BLaER1 (cell line): ENCODE data around the gene SLPI.

Experiments
- H3K27ac ChIP-seq: shearing (Covaris generic); formaldehyde crosslinking; 2 replicates; pipeline ENCODE4 v1.8.1; 2022
- H3K27me3 ChIP-seq: shearing (Covaris generic); formaldehyde crosslinking; 2 replicates; pipeline ENCODE4 v1.8.1; 2022
- H3K36me3 ChIP-seq: shearing (Covaris generic); formaldehyde crosslinking; 2 replicates; pipeline ENCODE4 v1.8.1; 2022
- H3K4me1 ChIP-seq: shearing (Covaris generic); formaldehyde crosslinking; 2 replicates; pipeline ENCODE4 v1.8.1; 2022
- H3K4me2 ChIP-seq: shearing (Covaris generic); formaldehyde crosslinking; 2 replicates; pipeline ENCODE4 v1.8.1; 2022
- H3K4me3 ChIP-seq: shearing (Covaris generic); formaldehyde crosslinking; 2 replicates; pipeline ENCODE4 v1.8.1; 2022
- H3K9ac ChIP-seq: shearing (Covaris generic); formaldehyde crosslinking; 2 replicates; pipeline ENCODE4 v1.8.1; 2022
- H3K9me3 ChIP-seq: shearing (Covaris generic); formaldehyde crosslinking; 2 replicates; pipeline ENCODE4 v1.8.1; 2022
- H4K20me1 ChIP-seq: shearing (Covaris generic); formaldehyde crosslinking; 2 replicates; pipeline ENCODE4 v1.8.1; 2022
- Cebpa-rat ChIP-seq: shearing (Covaris generic); IDR thresholded peaks from 2 replicates; pipeline ENCODE4 v1.8.1; 2022

The SLPI gene

GRCh38 chr20:45279992-45280391 lies 25.6 kb upstream of the SLPI start:
- Histone ChIP-seq H3K27ac (no peak overlapping the region), H3K4me2 (no peak overlapping the region), H3K4me1 (0 out of 2 replicates have a peak, but pooled peaks cover 4% of the 10 kb centered on the region), H3K36me3 (no peaks in the 10 kb centered on the region), H3K9me3 (no peaks in the 10 kb centered on the region), H3K9ac (no peak overlapping the region), H4K20me1 (no peaks in the 10 kb centered on the region), H3K27me3 (no peaks in the 10 kb centered on the region), H3K4me3 (no peak overlapping the region)
- no peak for TF ChIP-seq Cebpa-rat

GRCh38 chr20:45275338-45275737 lies 21.0 kb upstream of the SLPI start:
- no peaks in the 10 kb centered on the region for H4K20me1 ChIP-seq
- H3K9me3 ChIP-seq = no peaks in the 10 kb centered on the region
- no peaks in the 10 kb centered on the region for H3K36me3 ChIP-seq
- H3K27ac ChIP-seq = no peak overlapping the region
- no peak for TF ChIP-seq Cebpa-rat
- H3K27me3 ChIP-seq = no peaks in the 10 kb centered on the region
- no peak overlapping the region for H3K4me3 ChIP-seq
- H3K9ac ChIP-seq = no peak overlapping the region
- H3K4me2 ChIP-seq = no peak overlapping the region
- H3K4me1 ChIP-seq = no peaks in the 10 kb centered on the region

DNA sequence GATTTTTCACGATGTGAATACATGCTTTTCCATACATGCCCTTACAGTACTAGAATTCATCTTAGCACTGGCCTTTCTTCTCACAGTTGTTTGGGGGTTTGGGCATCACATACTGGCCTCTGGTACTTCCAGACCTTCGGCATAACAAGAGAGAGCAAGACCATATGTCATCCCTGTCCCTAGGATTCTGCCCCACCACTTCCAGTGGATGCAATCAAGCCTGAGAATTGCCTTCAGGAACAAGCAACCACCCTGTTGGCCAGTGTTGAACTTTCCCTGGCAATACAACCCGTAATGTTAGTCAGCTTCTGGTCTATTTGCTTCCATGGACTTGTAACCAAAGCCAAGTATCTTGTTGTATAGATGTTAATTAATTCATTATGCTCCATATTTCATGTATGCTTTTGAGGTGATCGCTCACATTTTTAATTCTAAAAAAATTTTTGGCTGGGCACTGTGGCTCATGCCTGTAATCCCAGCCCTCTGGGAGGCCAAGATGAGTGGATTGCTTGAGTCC lies 15.4 kb upstream of the SLPI start:
- TF ChIP-seq Cebpa-rat = no peak
- Histone ChIP-seq H3K4me1 (no peaks in the 10 kb centered on the region), H4K20me1 (no peaks in the 10 kb centered on the region), H3K36me3 (no peaks in the 10 kb centered on the region), H3K27ac (no peak overlapping the region), H3K9me3 (no peaks in the 10 kb centered on the region), H3K4me3 (no peak overlapping the region), H3K9ac (no peak overlapping the region), H3K4me2 (no peak overlapping the region), H3K27me3 (no peaks in the 10 kb centered on the region)

- Histone ChIP-seq H3K4me1 (no peaks in the 10 kb centered on the region), H3K4me2 (no peak overlapping the region), H3K27me3 (no peaks in the 10 kb centered on the region), H3K36me3 (no peaks in the 10 kb centered on the region), H3K27ac (no peak overlapping the region), H3K9ac (no peak overlapping the region), H3K4me3 (no peak overlapping the region), H3K9me3 (no peaks in the 10 kb centered on the region), H4K20me1 (no peaks in the 10 kb centered on the region)
- TF ChIP-seq Cebpa-rat = no peak
These were observed 14.7 kb upstream of the SLPI start for GRCh38 chr20:45269056-45269455.

GRCh38 chr20:45268531-45268930 lies 14.2 kb upstream of the SLPI start:
- Histone ChIP-seq H3K9ac (no peak overlapping the region), H3K27ac (no peak overlapping the region), H3K4me3 (no peak overlapping the region), H3K36me3 (no peaks in the 10 kb centered on the region), H3K4me1 (no peaks in the 10 kb centered on the region), H3K9me3 (no peaks in the 10 kb centered on the region), H3K4me2 (no peak overlapping the region), H3K27me3 (no peaks in the 10 kb centered on the region), H4K20me1 (no peaks in the 10 kb centered on the region)
- no peak for TF ChIP-seq Cebpa-rat

DNA sequence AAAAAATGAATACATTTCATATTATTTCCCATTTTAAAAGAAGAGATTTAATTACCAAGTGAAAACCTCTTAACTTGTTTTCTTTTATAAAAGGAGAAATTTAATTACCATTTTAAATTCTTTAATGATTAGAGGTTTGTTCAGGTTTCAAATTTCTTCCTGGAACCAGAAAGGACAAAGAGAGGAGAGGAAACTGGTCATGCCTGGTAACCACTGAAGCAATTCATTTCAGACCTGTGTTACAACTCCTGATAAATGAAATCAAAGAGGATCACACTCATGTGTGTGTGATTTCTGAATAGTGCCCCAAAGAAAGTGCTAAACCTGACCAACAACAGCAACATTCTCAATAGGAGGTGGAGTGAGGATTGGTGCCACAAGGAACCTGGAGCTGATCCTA lies 12.6 kb upstream of the SLPI start:
- H3K36me3 ChIP-seq = no peaks in the 10 kb centered on the region
- H3K9ac ChIP-seq = no peak overlapping the region
- H4K20me1 ChIP-seq = no peaks in the 10 kb centered on the region
- H3K9me3 ChIP-seq = no peaks in the 10 kb centered on the region
- H3K4me3 ChIP-seq = no peak overlapping the region
- no peaks in the 10 kb centered on the region for H3K27me3 ChIP-seq
- H3K27ac ChIP-seq = no peak overlapping the region
- H3K4me1 ChIP-seq = no peaks in the 10 kb centered on the region
- TF ChIP-seq Cebpa-rat = no peak
- no peak overlapping the region for H3K4me2 ChIP-seq

GRCh38 chr20:45263556-45264266 lies 9.3 kb upstream of the SLPI start:
- H4K20me1 ChIP-seq = no peaks in the 10 kb centered on the region
- H3K27ac ChIP-seq = no peak overlapping the region
- H3K4me2 ChIP-seq = no peak overlapping the region
- H3K9ac ChIP-seq = no peak overlapping the region
- H3K4me3 ChIP-seq = no peak overlapping the region
- H3K9me3 ChIP-seq = no peaks in the 10 kb centered on the region
- TF ChIP-seq Cebpa-rat = no peak
- no peaks in the 10 kb centered on the region for H3K27me3 ChIP-seq
- H3K36me3 ChIP-seq = no peaks in the 10 kb centered on the region
- H3K4me1 ChIP-seq = no peaks in the 10 kb centered on the region

- Histone ChIP-seq H3K4me3 (no peak overlapping the region), H3K36me3 (no peaks in the 10 kb centered on the region), H3K27me3 (no peaks in the 10 kb centered on the region), H3K27ac (no peak overlapping the region), H3K9ac (no peak overlapping the region), H3K4me1 (no peaks in the 10 kb centered on the region), H3K9me3 (no peaks in the 10 kb centered on the region), H3K4me2 (no peak overlapping the region), H4K20me1 (no peaks in the 10 kb centered on the region)
- no peak for TF ChIP-seq Cebpa-rat
These were observed 4.3 kb upstream of the SLPI start for GRCh38 chr20:45258664-45259063.

DNA sequence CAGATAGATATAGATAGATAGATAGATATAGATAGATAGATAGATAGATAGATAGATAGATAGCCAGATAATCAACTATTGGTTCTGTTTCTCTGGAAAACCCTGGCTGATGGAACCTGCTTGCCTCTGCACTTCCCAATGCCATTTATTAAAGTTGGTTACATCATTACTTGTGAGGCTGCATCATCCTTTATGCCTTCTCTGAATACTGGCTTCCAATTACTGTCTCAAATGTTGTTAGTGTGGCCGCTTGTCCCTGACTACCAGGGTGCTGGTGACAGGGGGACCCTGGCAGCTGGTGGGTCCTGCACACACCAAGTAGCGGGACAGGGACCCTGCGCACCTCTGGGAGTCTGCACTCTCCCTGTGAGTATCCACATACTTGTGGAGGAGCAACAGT lies 3.9 kb upstream of the SLPI start:
- no peak overlapping the region for H3K4me3 ChIP-seq
- H3K27me3 ChIP-seq = no peaks in the 10 kb centered on the region
- H3K4me2 ChIP-seq = no peak overlapping the region
- no peak for TF ChIP-seq Cebpa-rat
- H3K27ac ChIP-seq = no peak overlapping the region
- H3K9ac ChIP-seq = no peak overlapping the region
- H4K20me1 ChIP-seq = no peaks in the 10 kb centered on the region
- H3K9me3 ChIP-seq = no peaks in the 10 kb centered on the region
- H3K36me3 ChIP-seq = no peaks in the 10 kb centered on the region
- H3K4me1 ChIP-seq = no peaks in the 10 kb centered on the region

DNA sequence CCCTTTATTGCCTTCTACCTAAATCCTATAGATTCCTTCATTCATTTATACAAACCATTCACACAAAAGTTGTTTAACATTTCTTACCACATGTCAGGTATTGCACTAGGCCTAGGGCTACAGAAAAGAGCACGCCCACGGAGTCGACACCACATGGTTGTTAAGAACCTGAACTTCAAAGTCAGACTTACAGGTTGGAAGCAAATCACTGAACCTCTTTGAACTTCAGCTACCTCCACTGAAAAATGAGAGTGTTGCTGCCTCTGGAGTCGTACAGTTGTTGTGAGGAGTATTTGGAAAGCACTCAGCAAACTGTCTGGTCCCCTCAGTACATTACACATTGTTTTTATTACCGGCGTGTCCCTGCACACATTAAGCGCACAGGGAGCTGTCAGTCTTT lies 3.3 kb upstream of the SLPI start:
- H3K27me3 ChIP-seq = no peaks in the 10 kb centered on the region
- H3K9me3 ChIP-seq = no peaks in the 10 kb centered on the region
- no peaks in the 10 kb centered on the region for H3K36me3 ChIP-seq
- no peaks in the 10 kb centered on the region for H3K4me1 ChIP-seq
- H3K27ac ChIP-seq = no peak overlapping the region
- TF ChIP-seq Cebpa-rat = no peak
- no peaks in the 10 kb centered on the region for H4K20me1 ChIP-seq
- no peak overlapping the region for H3K4me2 ChIP-seq
- no peak overlapping the region for H3K4me3 ChIP-seq
- no peak overlapping the region for H3K9ac ChIP-seq

DNA sequence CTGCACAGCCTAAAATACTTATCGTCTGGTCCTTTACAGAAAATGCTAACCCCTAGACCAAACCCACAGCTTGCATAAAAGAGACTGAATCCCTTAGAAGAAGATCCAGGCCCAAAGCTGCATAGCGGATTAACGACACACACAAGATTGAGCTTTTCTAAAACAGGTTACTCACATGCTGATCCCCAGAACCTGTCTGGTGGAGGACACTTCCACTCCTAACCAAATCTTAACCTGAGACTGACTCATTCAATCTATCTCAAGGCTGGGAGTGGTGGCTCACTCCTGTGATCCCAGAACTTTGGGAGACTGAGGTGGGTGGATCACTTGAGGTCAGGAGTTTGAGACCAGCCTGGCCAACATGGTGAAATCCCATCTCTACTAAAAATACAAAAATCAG lies 2.8 kb upstream of the SLPI start:
- Histone ChIP-seq H3K4me1 (no peaks in the 10 kb centered on the region), H3K9ac (no peak overlapping the region), H3K27me3 (no peaks in the 10 kb centered on the region), H4K20me1 (no peaks in the 10 kb centered on the region), H3K9me3 (no peaks in the 10 kb centered on the region), H3K27ac (no peak overlapping the region), H3K4me2 (no peak overlapping the region), H3K4me3 (no peak overlapping the region), H3K36me3 (no peaks in the 10 kb centered on the region)
- TF ChIP-seq Cebpa-rat = no peak
